PC-9 (cell line): Measurements from ENCODE around the gene PER2. TPM values are rescaled to one million over a fixed set of nuclear protein-coding genes. Genes with fewer than 3 reads are reported as not detected.

ENCODE experiments used
- BruUV-seq: library from RNA; stranded (reverse); fragments of 400-500 nt; replicated peaks from 2 replicates; lab custom pipeline; 2021; lab: Mats Ljungman, UMichigan
- CTCF ChIA-PET: fragments of 300-600 bp; sonication (Branson Sonifier 250); formaldehyde crosslinking; loops from one replicate; lab custom pipeline; 2022; ENCODE audit warnings: antibody characterized with exemption; lab: Charles Lee
- POLR2A ChIA-PET: fragments of 300-600 bp; sonication (Branson Sonifier 250); formaldehyde crosslinking; loops from one replicate; lab custom pipeline; 2022; ENCODE audit warnings: antibody characterized with exemption; ENCODE audit not compliant: unreplicated experiment; lab: Charles Lee
- DNase-seq, 2 experiments: peaks; one replicate each; pipeline versions ENCODE4 v3.0.0 to v3.0.0-alpha.2; 2015 to 2022; ENCODE audit warnings: mixed read lengths in 1 of 2
- H2AFZ ChIP-seq: fragments of 200-600 bp; sonication (generic); 2 replicates; pipeline ENCODE4 v1.8.1; 2017; ENCODE audit warnings: antibody characterized with exemption
- H3F3A ChIP-seq: fragments of 200-600 bp; sonication (generic); 2 replicates; pipeline ENCODE4 v1.8.1; 2017; ENCODE audit warnings: antibody characterized with exemption, mild to moderate bottlenecking, low read depth; ENCODE audit not compliant: insufficient read depth
- H3K27ac ChIP-seq: fragments of 200-600 bp; sonication (generic); 2 replicates; pipeline ENCODE4 v1.6.1; 2016; ENCODE audit warnings: mixed run types
- H3K27me3 ChIP-seq: fragments of 200-600 bp; sonication (generic); 2 replicates; pipeline ENCODE4 v1.6.1; 2016; ENCODE audit warnings: low read depth, mixed run types; ENCODE audit not compliant: insufficient read depth
- H3K36me3 ChIP-seq: fragments of 200-600 bp; sonication (generic); 2 replicates; pipeline ENCODE4 v1.6.1; 2016; ENCODE audit warnings: low read depth, mixed run types
- H3K4me1 ChIP-seq: fragments of 200-600 bp; sonication (generic); replicated peaks from 2 replicates; pipeline ENCODE4 v1.6.1; 2016; ENCODE audit warnings: mixed run types; ENCODE audit not compliant: insufficient read depth
- H3K4me2 ChIP-seq: fragments of 200-600 bp; sonication (generic); 2 replicates; pipeline ENCODE4 v1.6.1; 2017; ENCODE audit warnings: mixed run types
- H3K4me3 ChIP-seq: fragments of 200-600 bp; sonication (generic); 2 replicates; pipeline ENCODE4 v1.6.1; 2016; ENCODE audit warnings: mixed run types
- H3K79me2 ChIP-seq: fragments of 200-600 bp; sonication (generic); 2 replicates; pipeline ENCODE4 v1.6.1; 2017; ENCODE audit warnings: low read depth, mixed run types
- H3K9me2 ChIP-seq: fragments of 200-600 bp; sonication (generic); 2 replicates; pipeline ENCODE4 v1.8.1; 2017; ENCODE audit warnings: mild to moderate bottlenecking; ENCODE audit not compliant: insufficient read depth
- H3K9me3 ChIP-seq: fragments of 200-600 bp; sonication (generic); 2 replicates; pipeline ENCODE4 v1.8.1; 2016; ENCODE audit warnings: low read depth; ENCODE audit not compliant: insufficient read depth
- H4K20me1 ChIP-seq: fragments of 200-600 bp; sonication (generic); 2 replicates; pipeline ENCODE4 v1.8.1; 2017; ENCODE audit not compliant: insufficient read depth
- CTCF ChIP-seq: fragments of 200-600 bp; sonication (generic); conservative IDR thresholded peaks from 2 replicates; pipeline ENCODE4 v1.6.1; 2017; ENCODE audit warnings: mixed run types, antibody characterized with exemption, mild to moderate bottlenecking, moderate library complexity
- EZH2 ChIP-seq: fragments of 200-600 bp; sonication (generic); IDR thresholded peaks from 2 replicates; pipeline ENCODE4 v1.8.0; 2017; ENCODE audit warnings: antibody characterized with exemption, low read depth
- intact Hi-C: fragments of 100-400 bp; cut with micrococcal nuclease; formaldehyde crosslinking; loops from one replicate; pipeline ENCODE4 v1.10.0; 2022; ENCODE audit not compliant: unreplicated experiment
- total RNA-seq: library from RNA; stranded (reverse); gene quantifications from 2 replicates; pipeline ENCODE4 v1.2.3, GENCODE V29; 2021

The PER2 gene
- total RNA-seq, 1 experiment from 2014 or later: 18.9 TPM

GRCh38 chr2:238294393-238295143 lies 6.2 kb upstream of the PER2 start:
- no TSS peak for BruUV-seq
- Histone ChIP-seq H3K36me3 (no peaks in the 10 kb centered on the region), H3K79me2 (no peaks in the 10 kb centered on the region), H3K9me3 (no peaks in the 10 kb centered on the region), H3K9me2 (no peaks in the 10 kb centered on the region), H3K27ac (no peak overlapping the region), H3K4me3 (no peak overlapping the region), H3K27me3 (peaks cover 29% of the 10 kb centered on the region; the same call in 1 of the 2 replicates), H3K4me2 (no peak overlapping the region), H2AFZ (no peak overlapping the region), H3F3A (peaks cover 16% of the 10 kb centered on the region), H4K20me1 (no peaks in the 10 kb centered on the region; the same call in 1 of the 2 replicates), H3K4me1 (peaks cover 15% of the 10 kb centered on the region)
- intact Hi-C loops: no loop called here
- ChIA-PET POLR2A (no interaction called here), CTCF (no interaction called here)
- DNase-seq: no peak
- no peak for TF ChIP-seq EZH2
- TF ChIP-seq CTCF: no peak

GRCh38 chr2:238294046-238294392 lies 5.6 kb upstream of the PER2 start:
- no TSS peak for BruUV-seq
- CTCF ChIA-PET: no interaction called here
- Histone ChIP-seq H3K27me3 (peaks cover 29% of the 10 kb centered on the region; the same call in 1 of the 2 replicates), H3K9me2 (no peaks in the 10 kb centered on the region), H3K36me3 (no peaks in the 10 kb centered on the region), H3K4me3 (no peak overlapping the region), H3K9me3 (no peaks in the 10 kb centered on the region), H4K20me1 (no peaks in the 10 kb centered on the region; the same call in 1 of the 2 replicates), H2AFZ (no peak overlapping the region), H3K79me2 (no peaks in the 10 kb centered on the region), H3K4me1 (peaks cover 20% of the 10 kb centered on the region), H3K27ac (no peak overlapping the region), H3K4me2 (no peak overlapping the region), H3F3A (peaks cover 21% of the 10 kb centered on the region)
- no peak for TF ChIP-seq CTCF
- no peak for TF ChIP-seq EZH2
- POLR2A ChIA-PET: no interaction called here
- DNase-seq: no peak
- intact Hi-C loops: no loop called here

- Histone ChIP-seq H3K4me2 (no peak overlapping the region), H3F3A (peaks cover 28% of the 10 kb centered on the region), H3K4me1 (peaks cover 32% of the 10 kb centered on the region), H3K4me3 (no peak overlapping the region), H3K27me3 (peaks cover 18% of the 10 kb centered on the region; the same call in 1 of the 2 replicates), H3K36me3 (no peaks in the 10 kb centered on the region), H3K79me2 (peaks cover 8% of the 10 kb centered on the region), H3K9me2 (no peaks in the 10 kb centered on the region), H3K9me3 (no peaks in the 10 kb centered on the region), H4K20me1 (no peaks in the 10 kb centered on the region), H3K27ac (no peak overlapping the region), H2AFZ (no peak overlapping the region)
- no TSS peak for BruUV-seq
- DNase-seq: no peak
- TF ChIP-seq EZH2 (no peak), CTCF (no peak)
- ChIA-PET CTCF (no interaction called here), POLR2A (interaction anchor here (0.5 to 0.8 kb wide), 3 partner anchors 10 to 375 kb away, joined by 3 to 7 read pairs (median 6); no protein-coding TSS in a partner anchor)
- intact Hi-C loops: no loop called here
Measured at GRCh38 chr2:238291550-238292281, 3.3 kb upstream of the PER2 start.
